ENCODE measurements around the gene IL22RA2.

Gene IL22RA2

DNA sequence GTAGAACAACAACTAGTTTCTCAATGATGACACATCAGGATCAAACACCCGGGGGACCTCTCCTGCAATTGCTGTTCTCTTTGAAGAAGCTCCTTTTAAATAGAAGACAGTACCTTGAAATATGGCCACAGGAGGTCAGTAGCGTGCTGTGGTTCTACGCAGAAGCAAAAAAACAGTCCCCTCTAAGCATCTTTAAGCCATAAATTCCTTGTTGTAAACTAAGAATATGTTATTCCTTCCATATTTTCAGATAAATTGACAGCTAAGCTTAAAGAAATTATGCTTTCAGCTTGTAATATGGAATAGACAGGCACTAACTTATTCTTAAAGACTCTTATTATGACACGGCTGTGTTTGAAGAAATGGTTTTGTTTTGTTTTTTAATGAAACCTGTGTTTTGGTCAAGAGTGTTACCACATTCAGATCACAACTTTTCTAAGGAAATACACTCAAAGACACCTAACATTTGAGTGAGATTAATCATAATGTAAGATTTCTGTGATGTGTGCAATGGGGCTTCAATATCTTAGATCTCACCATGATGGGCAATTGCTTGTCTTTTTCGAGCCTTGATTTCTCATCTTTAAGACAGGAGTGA, 78.9 kb downstream of the IL22RA2 start:
- FAIRE-seq, result peak; percentile 81

Data from A204.1 (cell line).